HG03521 (cell line): ENCODE measurements around the gene CD2AP.
A peak's percentile ranks its signal among the peaks of the same experiment; 100 is the strongest.
"Not testable (repeated sequence)": the region's sequence is repeated elsewhere in the genome, so short reads cannot be mapped to it uniquely, and the experiment has no call there.

Experiments used
- ATAC-seq: cut with Tn5 transposase; IDR thresholded peaks from one replicate; pipeline ENCODE4 v1.9.1; 2021; ENCODE audit warnings: mild to moderate bottlenecking, moderate library complexity; ENCODE audit not compliant: unreplicated experiment

Gene CD2AP, protein sequence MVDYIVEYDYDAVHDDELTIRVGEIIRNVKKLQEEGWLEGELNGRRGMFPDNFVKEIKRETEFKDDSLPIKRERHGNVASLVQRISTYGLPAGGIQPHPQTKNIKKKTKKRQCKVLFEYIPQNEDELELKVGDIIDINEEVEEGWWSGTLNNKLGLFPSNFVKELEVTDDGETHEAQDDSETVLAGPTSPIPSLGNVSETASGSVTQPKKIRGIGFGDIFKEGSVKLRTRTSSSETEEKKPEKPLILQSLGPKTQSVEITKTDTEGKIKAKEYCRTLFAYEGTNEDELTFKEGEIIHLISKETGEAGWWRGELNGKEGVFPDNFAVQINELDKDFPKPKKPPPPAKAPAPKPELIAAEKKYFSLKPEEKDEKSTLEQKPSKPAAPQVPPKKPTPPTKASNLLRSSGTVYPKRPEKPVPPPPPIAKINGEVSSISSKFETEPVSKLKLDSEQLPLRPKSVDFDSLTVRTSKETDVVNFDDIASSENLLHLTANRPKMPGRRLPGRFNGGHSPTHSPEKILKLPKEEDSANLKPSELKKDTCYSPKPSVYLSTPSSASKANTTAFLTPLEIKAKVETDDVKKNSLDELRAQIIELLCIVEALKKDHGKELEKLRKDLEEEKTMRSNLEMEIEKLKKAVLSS

DNA sequence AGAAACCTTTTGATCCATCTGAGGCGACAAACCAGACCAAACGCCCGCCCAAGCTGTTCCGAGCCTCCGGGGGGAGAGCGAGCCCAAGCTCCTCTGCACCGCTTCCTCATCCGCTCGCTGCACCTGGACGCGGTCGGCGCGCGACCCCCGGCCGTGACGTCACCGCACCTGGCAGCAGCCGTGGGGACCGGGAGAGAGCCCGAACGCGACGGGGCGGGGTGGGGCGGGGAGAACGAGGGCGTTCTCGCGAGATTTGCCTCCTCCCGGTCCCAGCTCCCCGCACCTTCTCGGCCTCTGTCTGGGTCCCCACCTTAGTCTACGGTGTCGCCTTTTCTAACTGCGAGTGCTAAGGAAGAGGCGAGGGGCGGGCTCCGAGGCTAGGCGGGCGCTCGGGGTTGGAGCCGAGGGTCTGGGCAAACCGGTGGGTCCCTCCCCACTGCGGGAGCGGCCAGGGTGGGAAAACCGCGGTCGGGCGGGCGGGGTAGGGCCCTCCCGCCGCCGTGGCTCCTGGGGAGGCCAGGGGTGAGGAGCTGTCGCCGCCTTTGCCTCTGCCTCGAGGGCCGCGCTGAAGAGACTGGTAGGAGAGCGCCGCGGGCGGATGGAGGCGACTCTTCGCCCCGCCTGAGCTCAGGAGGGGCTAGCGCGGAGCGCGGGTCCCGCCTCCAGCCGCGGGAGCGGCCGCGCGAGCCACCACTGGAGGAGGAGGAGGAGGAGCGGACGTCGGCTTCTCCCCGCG lies at the start of gene CD2AP:
TSS of gene CD2AP (plus strand) at position 293 of the 736 bp plus-strand sequence. CDS start 456 bp downstream, outside the sequence.
- ATAC-seq: peak; percentile 80

DNA sequence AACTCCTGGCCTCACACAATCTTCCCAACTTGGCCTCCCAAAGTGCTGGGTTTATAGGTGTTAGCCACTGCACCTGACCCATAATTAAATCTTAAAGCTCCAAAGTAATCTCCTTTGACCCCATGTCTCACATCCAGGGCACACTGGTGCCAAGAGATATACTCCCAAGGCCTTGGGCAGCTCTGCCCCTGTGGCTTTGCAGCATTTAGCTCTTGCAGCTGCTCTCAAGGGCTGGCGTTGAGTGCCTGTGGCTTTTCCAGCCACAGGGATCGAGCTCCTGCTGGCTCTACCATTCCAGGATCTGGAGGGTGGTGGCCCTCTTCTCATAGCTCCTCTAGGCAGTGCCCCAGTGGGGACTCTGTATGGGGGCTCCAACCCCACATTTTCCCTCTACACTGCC lies 49.3 kb upstream of the CD2AP start:
- no peak for ATAC-seq

DNA sequence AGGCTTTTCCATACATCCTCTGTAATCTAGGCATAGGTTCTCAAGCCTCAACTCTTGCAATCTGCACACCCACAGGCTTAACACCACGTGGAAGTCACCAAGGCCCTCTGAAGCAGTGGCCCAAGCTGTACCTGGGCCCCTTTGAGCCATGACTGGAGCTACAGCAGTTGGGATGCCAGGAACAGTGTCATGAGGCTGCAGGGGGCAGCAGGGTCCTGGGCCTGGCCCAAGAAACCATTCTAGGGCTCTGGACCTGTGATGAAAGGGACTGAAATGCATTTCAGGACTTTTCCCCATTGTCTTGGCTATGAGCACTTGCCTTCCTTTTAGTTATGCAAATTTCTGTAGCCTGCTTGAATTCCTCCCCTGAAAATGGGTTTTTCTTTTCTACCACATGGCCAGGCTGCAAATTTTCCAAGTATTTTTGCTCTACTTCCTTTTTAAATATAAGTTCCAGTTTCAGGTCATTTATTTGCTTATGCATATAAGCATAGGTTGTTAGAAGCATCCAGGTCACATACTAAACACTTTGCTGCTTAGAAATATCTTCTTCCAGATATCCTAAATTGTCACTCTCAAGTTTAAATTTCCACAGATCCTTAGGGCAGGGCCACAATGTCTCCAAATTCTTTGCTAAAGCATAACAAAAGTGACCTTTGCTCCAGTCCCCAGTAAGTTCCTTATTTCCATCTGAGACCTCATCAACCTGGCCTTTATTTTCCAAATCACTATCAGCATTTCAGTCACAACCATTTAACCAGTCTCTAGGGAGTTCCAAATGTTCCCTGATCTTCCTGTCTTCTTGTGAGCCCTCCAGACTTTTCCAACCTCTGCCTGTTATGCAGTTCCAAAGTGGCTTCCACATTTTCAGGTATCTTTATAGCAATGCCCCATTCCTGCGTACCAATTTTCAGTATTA lies 48.6 kb upstream of the CD2AP start:
- no peak for ATAC-seq

DNA sequence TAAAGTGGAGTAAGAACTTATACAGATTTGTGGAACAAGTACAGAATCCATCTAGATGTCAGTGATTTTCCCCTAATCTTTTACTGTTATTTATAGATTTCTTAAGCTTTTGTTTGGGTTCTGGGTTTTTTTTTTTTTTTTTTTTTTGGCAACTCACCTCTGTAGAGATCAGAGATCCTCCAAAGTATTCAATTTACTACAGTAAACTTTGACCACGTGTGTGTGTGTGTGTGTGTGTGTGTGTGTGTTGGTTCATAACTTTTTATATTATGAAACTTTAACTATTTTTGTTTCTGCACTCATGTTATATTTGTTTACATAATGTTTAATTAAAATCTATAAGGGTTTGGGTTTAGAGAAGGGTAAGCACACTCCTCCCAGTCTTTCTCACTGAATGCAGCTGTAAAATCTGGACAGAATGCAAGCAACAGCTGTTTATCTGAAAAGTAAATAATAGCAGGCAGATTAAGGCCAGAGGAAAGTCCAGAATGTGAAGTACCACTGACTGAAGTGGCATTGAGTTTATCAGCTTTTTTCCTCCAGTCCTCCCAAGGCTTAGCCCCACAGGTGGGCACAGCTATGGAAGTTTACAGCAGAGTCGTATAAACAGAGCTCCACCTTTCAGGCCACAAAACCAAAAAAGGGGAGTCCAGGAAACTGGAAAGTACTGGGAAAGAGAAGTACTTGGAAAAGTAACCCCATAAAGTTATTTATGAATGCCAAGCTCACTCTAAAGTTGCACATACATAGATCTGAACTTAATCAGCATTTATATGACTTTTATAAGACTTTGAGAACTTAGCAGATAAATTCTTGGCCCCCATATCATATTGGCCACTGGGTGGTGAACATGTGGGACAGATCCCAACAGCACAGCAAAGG lies 43.0 kb upstream of the CD2AP start:
- no peak for ATAC-seq

DNA sequence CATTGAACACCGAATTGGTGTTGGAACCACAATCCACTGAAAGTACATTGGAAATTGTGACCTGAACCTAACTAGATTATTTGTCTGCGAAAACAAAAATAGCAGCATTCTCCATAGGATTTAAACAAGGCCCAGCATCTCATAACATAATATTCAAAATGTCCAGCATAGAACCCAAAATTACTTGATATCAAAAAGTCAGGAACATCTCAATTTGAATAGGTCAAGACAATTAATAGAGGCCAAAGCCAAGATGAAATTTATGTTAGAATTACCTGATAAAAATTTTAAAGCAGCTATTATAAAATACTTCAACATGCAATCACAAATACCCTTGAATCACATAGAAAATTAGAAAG lies 42.4 kb upstream of the CD2AP start:
- ATAC-seq: no peak

DNA sequence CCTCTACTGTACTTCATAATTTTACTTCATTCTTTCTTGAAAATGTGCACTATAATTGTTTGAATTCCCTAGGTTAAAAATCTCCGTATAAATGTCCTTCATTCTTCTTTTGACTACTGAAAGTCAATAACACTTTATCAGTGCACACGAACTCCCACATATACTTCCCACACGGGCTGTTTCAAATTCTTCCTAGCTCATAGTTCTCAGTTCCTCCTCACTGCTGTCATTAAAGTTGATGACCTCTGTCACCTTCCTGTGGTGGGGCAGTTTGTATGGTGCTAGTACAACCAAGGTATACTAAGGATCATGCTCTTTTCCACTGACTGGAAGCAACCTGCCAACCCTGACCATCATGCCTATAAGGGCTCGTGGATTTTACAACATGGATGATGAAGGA lies 40.0 kb upstream of the CD2AP start:
- peak; percentile 61 for ATAC-seq

DNA sequence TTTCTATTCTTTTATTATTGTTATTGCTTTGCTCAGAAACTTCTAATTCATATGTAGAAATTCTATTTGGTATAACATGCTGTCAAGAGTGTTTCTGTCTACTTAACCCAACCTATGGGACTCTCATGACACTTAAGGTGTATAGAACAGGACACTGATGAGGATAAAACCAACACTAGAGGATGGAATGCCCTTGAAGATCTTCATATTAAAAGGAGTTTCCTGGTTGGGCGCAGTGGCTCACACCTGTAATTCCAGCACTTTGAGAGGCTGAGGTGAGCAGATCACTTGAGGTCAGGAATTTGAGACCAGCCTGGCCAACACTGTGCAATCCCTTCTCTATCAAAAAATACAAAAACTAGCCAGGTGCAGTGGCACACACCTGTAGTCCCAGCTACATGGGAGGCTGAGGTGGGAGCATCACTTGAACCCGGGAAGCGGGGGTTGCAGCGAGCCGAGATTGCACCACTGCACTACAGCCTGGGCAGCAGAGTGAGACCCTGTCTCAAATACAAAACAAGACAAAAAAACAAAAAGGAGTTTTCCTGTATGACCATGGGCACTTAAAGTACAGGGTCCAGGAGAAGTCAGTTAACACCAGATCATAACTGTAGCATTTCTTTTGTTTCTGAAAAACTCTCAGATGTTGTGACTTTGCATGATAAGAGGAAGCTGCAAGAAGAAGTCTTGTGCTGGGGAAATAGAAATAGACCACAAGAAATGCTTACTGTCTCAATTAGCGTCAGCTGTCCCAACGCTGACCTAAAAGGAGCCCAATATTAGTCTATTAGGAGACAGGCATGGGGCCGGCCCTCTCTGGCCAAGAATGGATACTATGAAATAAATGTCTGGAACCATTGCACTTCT lies 38.9 kb upstream of the CD2AP start:
- peak; percentile 69 for ATAC-seq

DNA sequence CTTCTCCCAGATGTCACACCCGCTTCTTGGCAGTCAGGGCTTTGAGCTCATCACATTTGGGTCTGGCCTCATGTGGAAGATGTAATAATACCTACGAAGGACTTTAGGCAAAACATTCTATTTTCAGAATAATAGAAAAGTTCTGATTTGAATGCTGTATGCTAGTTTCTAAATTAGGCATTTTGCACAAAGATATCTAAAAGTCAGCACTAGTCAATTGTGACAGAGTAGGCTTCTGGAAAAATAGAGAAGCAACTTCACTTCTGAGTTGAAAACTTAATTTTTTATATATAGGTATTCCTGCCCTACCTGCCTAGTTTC lies 38.3 kb upstream of the CD2AP start:
- no peak for ATAC-seq

DNA sequence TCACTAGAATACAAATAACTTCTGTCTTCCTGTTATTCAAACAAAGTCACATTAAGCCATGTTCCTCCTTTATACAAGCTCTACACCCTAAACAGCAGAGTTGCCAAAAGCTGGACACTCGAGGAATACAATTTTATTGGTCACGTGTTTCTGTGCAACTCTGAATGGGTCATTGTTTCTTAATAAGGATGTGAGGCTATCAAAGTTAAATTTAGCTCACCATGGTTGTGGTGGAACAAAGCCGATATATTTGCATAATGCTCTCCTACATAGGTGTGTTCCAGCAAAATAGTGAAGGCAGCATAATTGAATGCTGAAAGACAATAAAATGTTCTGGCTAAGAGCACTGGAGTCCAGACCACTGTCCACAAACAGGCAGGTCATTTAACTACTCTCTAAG lies 36.9 kb upstream of the CD2AP start:
- peak; percentile 49 for ATAC-seq

DNA sequence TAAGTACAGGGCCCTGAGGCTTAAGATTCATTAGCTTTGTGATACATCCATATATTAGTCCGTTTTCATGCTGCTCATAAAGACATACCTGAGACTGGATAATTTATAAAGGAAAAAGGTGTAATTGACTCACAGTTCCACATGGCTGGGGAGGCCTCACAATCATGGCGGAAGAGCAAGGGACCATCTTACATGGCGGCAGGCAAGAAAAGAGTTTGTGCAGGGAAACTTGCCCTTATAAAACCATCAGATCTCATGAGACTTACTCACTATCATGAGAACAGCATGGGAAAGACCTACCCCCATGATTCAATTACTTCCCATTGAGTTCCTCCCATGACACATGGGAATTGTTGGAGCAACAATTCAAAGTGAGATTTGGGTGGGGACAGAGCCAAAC lies 32.6 kb upstream of the CD2AP start:
- not testable (repeated sequence) for ATAC-seq

DNA sequence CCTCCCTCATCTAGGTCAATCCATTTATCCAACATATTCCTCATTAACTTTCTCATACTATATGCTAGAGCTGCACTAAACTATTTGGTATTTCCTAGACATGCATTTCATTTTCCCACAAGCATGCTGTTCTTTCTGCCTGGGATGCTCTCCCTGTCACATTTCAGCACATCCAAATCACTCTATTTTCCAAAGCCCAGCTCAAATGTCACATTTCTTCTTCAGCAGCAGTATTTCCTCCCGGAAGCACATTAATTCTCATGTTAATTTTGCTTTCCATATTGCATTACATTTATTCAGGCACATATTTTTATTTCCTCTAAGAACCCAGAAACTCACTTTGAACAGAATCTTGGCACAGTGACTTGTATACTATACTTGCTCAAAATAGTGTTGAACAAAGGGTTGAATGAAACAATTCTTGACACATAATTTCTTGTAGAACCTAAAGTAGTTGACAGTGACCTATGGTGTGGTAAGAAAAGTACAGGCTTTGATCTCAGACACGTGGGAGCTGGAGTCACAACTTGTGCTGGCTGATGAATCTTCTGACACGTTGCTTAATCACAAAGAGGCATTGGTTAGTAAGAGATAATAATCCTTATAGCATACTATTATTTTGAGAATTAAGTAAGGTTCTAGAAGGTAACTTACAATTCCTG lies 30.8 kb upstream of the CD2AP start:
- no peak for ATAC-seq

DNA sequence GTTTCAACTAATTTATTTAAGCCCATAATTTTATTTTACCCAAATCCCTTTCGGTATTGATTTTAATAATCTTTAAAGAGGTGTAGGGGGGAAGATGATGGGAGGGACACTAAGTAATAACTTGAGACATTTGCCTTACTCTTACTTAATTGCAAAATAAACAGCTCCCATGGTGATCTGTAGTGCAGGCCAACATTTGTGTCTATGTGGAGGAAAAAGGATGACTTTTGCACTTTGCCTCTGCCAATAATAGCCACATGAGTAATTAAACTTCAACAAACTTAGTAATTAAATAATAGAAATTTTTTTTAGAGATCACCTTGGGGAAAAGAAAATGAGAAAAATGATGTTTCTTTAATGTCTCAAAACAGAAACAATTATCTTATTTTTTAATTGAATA lies 29.9 kb upstream of the CD2AP start:
- ATAC-seq: no peak

DNA sequence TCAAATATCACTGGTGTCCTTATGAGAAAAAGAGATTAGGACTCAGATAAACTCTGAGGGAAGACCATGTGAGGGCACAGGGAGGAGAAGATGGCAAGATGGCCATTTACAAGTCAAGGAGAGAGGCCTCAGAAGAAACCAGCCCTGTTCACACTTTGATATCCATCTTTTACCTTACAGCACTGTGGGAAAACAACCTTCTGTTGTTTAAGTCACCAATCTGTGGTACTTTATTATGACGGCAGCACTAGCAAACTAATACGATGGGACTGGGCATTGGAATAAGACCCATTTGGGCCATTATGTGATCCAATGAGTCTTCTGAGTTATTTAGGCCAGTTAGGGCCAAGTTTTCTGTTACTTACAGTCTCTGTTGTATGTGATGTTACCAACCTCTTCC lies 26.4 kb upstream of the CD2AP start:
- ATAC-seq: no peak

DNA sequence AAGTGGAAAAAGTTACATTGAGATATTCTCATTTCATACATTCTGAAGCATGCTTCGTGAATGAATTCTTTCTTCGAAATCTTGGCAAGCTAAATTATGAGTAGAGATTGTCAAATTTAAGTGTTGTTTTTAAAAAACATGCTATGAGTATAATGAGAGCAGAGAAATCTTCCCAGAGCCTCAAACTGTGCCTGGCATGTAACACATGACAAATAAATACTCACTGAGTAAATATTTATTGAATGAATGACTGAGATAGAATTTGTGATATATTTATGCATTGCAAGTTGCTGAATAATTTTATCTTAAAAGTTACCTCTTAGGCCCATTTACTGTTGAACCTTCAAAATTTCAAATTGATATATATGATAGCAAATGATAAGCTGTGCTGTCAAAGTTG lies 24.7 kb upstream of the CD2AP start:
- no peak for ATAC-seq

DNA sequence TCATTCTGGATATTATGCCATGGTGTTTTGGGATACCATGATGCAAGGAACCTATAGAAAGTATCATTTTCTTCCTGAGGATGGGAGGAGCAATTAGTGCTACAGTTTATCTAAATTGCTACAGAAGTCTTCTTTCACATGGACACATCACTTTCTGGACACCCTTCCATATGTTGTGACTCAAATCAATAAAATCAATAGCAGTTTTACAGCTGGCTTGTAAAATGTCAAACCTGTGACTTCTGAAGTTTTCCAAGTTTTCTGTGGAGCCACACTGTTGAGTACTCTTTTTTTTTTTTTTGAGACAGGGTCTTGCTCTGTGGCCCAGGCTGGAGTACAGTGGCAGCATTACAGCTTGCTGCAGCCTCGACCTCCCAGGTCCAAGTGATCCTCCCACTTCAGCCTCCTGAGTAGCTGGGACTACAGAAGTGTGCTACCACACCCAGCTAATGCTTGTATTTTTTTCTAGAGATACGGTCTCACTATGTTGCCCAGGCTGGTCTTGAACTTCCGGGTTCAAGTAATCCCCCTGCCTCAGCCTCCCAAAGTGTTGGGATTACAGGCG lies 24.1 kb upstream of the CD2AP start:
- ATAC-seq: no peak

DNA sequence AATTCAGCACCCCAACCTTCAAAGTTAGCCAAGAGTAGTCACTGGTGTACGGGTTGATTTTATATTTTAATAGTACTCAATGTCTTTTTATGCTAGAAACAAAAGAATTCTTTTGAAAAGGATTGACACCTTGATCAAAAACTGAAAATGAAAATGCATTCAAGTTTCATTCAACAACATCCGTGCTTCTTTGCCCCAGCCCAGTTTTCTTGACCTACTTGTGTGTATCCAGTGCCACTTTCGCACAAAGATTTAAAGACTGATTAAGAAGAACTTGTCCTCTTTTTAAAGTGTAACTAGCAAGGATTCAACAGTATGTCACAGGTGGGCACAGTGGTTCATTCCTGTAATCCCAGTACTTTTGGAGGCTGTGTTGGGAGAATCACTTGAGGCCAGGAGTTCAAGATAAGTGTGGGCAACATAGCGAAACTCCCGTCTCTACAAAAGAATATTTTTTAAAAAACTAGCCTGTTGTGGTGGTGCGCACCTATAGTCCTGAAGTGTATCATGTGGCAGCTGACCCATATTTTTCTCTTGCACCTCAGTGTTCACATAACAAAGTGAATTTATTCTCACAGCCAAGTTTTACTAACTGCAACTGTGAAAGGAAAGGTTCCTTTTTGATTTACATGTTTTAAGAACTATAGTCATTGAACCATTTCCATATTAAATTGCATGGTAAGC lies 22.7 kb upstream of the CD2AP start:
- no peak for ATAC-seq

DNA sequence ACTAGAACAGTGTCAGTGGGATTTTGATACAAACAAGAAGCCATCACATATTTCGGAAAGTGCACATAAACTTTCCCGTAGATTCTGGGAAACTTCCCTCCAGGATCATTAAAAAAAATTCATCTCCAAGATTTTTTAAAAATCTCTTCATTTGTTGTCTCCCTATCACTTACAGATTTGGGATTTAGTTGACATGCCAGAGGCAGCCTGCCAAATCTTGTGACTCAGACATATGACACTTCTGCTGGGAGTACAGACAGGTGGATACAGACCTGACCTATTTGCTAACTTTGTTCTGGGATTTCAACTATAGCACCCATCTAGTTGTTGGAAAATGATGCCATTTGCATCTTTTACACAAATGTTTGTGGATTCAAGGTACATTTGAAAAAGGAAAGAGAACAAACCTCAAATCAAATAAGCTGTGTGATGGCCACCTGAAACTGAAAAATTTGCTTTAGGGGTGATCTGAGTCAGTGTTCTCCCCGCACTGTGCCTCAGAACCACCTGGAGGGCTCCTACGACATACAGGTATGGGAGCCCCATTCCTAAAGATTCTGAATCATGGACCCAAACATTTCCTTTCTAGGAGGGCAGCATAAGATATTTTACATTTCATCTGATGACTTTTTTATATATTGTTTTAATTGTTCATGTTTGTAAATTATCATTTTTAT lies 21.9 kb upstream of the CD2AP start:
- peak; percentile 83 for ATAC-seq
